NCI-H446 treated with DMSO at 0.1 percent for 48 hours (cell line): ENCODE data around the gene MEGF11.
"Not testable (repeated sequence)": the region's sequence is repeated elsewhere in the genome, so short reads cannot be mapped to it uniquely, and the experiment has no call there.

ENCODE experiments used
- DNase-seq: peaks from one replicate; lab custom pipeline; 2025; lab: John Stamatoyannopoulos, UW

The MEGF11 gene

GRCh38 chr15:66001717-66002426 lies 251.7 kb downstream of the MEGF11 start:
- no peak for DNase-seq

GRCh38 chr15:66001042-66001441 lies 252.5 kb downstream of the MEGF11 start:
- no peak for DNase-seq

GRCh38 chr15:65998486-65998885 lies 255.1 kb downstream of the MEGF11 start:
- no peak for DNase-seq

GRCh38 chr15:65996901-65997300 lies 256.6 kb downstream of the MEGF11 start:
- no peak for DNase-seq

GRCh38 chr15:65994832-65995231 lies 258.7 kb downstream of the MEGF11 start:
- no peak for DNase-seq

GRCh38 chr15:65993762-65994161 lies 259.8 kb downstream of the MEGF11 start:
- no peak for DNase-seq

- DNase-seq: no peak
These were observed 260.3 kb downstream of the MEGF11 start for GRCh38 chr15:65993236-65993635.

- no peak for DNase-seq
These were observed 261.6 kb downstream of the MEGF11 start for GRCh38 chr15:65991721-65992483.

- no peak for DNase-seq
These were observed 263.1 kb downstream of the MEGF11 start for GRCh38 chr15:65990298-65990981.

GRCh38 chr15:65987100-65987499 lies 266.4 kb downstream of the MEGF11 start:
- no peak for DNase-seq

GRCh38 chr15:65986416-65986815 lies 267.1 kb downstream of the MEGF11 start:
- DNase-seq: no peak

- no peak for DNase-seq
These were observed 268.2 kb downstream of the MEGF11 start for GRCh38 chr15:65985387-65985786.

GRCh38 chr15:65982627-65983322 lies 270.8 kb downstream of the MEGF11 start:
- DNase-seq: no peak

- DNase-seq: no peak
These were observed 271.5 kb downstream of the MEGF11 start for GRCh38 chr15:65981837-65982626.

- peak; percentile 13 for DNase-seq
These were observed 272.6 kb downstream of the MEGF11 start for GRCh38 chr15:65980824-65981456.

GRCh38 chr15:65979837-65980236 lies 273.7 kb downstream of the MEGF11 start:
- no peak for DNase-seq

- DNase-seq: no peak
These were observed 274.2 kb downstream of the MEGF11 start for GRCh38 chr15:65979316-65979715.

- no peak for DNase-seq
These were observed 275.4 kb downstream of the MEGF11 start for GRCh38 chr15:65978110-65978509.

- DNase-seq: not testable (repeated sequence)
These were observed 277.4 kb downstream of the MEGF11 start for GRCh38 chr15:65976196-65976595.

- no peak for DNase-seq
These were observed 281.9 kb downstream of the MEGF11 start for GRCh38 chr15:65971741-65971995.
